Rectal smooth muscle tissue (tissue), 1 donor: ENCODE data around the gene ZNF695.

Source experiments
- H3K27ac ChIP-seq: one replicate; pipeline ENCODE4 v1.7.0; 2013; ENCODE audit warnings: low read depth, low read length, inconsistent platforms
- H3K27me3 ChIP-seq: one replicate; pipeline ENCODE4 v1.7.0; 2013; ENCODE audit warnings: low read length; ENCODE audit not compliant: control insufficient read depth, insufficient read depth
- H3K36me3 ChIP-seq: one replicate; pipeline ENCODE4 v1.7.0; 2013; ENCODE audit warnings: low read length; ENCODE audit not compliant: control insufficient read depth, insufficient read depth
- H3K4me1 ChIP-seq: one replicate; pipeline ENCODE4 v1.7.0; 2013; ENCODE audit warnings: low read length; ENCODE audit not compliant: control insufficient read depth, insufficient read depth
- H3K4me3 ChIP-seq: one replicate; pipeline ENCODE4 v1.7.0; 2013; ENCODE audit warnings: low read length
- H3K9ac ChIP-seq: one replicate; pipeline ENCODE4 v1.7.0; 2013; ENCODE audit warnings: low read length

The ZNF695 gene

DNA sequence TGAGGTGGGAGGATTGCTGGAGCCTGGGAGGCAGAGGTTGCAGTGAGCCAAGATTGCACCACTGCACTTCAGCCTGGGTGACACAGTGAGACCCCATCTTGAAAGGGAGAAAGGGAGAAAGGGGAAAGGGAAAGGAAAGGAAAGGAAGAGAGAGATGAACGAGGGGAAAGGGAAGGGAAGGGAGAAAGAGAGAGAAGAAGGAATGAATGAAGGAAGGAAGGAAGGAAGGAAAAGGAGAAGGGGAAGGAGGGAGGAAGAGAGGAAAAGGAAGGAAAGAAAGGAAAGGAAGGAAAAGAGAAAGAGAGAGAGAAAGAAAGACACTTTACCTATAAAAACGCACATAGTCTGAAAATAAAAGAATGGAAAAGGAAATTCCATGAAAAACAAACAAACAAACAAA is 18.0 kb downstream of the ZNF695 start:
- Histone ChIP-seq H3K4me3 (no peak overlapping the region), H3K27me3 (no peaks in the 10 kb centered on the region), H3K4me1 (no peaks in the 10 kb centered on the region), H3K36me3 (no peaks in the 10 kb centered on the region), H3K27ac (no peak overlapping the region), H3K9ac (no peak overlapping the region)

DNA sequence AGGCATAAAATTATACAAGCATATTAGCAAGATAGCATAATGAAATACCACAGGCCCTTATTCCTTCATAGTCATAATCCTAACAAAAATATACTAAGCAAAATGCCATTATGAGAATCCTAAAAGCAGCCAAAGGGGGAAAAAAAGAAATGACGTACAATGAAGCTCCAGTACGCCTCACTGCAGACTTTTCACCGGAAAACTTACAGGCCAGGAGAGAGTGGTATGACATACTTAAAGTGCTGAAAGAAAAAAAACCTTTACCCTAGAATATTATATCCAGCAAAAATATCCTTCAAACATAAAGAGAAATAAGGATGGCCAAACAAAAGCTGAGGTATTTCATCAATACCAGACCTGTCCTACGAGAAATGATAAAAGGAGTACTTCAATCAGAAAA is 19.5 kb downstream of the ZNF695 start:
- H3K9ac ChIP-seq = no peak overlapping the region
- H3K4me3 ChIP-seq = no peak overlapping the region
- no peak overlapping the region for H3K27ac ChIP-seq
- H3K4me1 ChIP-seq = no peaks in the 10 kb centered on the region
- no peaks in the 10 kb centered on the region for H3K36me3 ChIP-seq
- H3K27me3 ChIP-seq = no peaks in the 10 kb centered on the region

DNA sequence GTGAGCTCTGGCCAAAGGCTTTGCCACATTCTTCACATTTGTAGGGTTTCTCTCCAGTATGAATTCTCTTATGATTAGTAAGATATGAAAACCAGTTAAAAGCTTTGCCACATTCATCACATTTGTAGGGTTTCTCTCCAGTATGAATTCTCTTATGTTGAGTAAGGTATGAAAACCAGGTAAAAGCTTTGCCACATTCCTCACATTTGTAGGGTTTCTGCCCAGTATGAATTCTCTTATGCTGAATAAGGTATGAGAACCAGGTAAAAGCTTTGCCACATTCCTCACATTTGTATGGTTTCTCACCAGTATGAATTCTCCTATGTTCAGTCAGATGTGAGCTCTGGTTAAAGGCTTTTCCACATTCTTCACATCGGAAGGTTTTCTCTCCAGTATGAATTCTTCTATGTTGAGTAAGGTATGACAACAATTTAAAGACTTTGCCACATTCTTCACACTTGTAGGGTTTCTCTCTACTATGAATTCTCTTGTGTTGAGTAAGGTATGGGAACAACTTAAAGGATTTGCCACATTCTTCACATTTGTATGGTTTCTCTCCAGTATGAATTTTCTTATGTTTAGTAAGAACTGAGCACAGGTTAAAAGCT is 20.7 kb downstream of the ZNF695 start:
- Histone ChIP-seq H3K36me3 (no peaks in the 10 kb centered on the region), H3K4me3 (no peak overlapping the region), H3K9ac (no peak overlapping the region), H3K27ac (no peak overlapping the region), H3K27me3 (no peaks in the 10 kb centered on the region), H3K4me1 (no peaks in the 10 kb centered on the region)

DNA sequence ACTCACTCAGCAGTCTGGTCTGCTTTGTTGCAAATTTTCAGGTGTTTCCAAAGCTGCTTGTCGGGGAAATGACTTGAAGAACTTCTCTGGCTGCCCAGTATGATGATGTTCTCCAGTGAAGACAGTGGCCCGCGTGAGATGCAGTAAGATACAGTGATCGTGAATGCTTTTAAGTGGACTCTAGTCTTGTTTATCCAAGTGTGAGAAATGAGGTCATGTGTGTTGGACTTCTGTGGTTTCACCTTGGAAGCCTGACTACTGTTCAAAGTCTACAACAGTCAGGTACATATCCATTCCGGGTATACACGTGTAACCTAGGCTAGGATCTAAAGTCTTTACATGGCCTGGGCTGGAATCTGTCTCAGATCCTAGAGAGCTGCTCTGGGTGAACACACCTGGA is 29.1 kb downstream of the ZNF695 start:
- H3K36me3 ChIP-seq = no peaks in the 10 kb centered on the region
- H3K27ac ChIP-seq = no peak overlapping the region
- no peak overlapping the region for H3K9ac ChIP-seq
- no peaks in the 10 kb centered on the region for H3K27me3 ChIP-seq
- no peaks in the 10 kb centered on the region for H3K4me1 ChIP-seq
- H3K4me3 ChIP-seq = no peak overlapping the region

DNA sequence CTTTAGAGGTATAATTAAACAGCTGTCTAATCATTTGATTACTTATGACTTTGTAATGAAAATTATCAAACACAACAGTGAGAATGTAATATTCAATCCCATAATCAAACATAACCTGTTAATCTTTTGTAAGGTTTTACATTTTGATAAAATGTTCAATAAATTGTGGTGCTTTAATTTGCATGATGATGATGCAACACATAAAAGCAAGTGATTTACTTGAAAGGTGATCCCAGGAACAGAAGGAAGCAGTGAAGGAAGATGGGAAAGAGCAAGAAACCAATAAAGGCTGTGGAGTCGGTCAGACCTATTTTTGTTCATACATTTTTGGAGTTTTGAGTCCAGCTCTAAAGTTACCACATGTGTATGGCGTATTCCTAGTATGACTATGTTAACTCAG is 29.6 kb downstream of the ZNF695 start:
- no peak overlapping the region for H3K4me3 ChIP-seq
- H3K4me1 ChIP-seq = no peaks in the 10 kb centered on the region
- no peak overlapping the region for H3K27ac ChIP-seq
- H3K27me3 ChIP-seq = no peaks in the 10 kb centered on the region
- H3K36me3 ChIP-seq = no peaks in the 10 kb centered on the region
- H3K9ac ChIP-seq = no peak overlapping the region

DNA sequence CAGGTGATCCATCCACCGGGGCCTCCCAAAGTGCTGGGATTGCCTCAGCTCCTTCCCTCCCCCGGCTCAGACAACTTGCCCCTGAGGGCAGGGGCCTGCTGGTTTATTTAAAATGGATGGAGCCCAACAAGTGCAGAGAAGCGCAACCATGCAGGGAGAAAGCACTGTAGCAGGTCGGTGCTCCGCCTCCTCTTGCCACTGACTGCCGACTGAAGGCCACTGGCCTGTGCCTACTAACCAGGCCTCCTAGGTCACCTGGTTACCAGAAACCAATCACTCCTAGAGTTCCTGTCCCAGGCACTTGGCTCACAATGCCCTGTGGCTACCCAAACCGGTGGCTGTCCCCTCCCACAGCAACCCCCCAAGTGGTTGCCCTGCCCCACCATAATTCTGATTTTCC is 35.9 kb downstream of the ZNF695 start:
- no peaks in the 10 kb centered on the region for H3K4me1 ChIP-seq
- no peak overlapping the region for H3K9ac ChIP-seq
- H3K27me3 ChIP-seq = no peaks in the 10 kb centered on the region
- H3K4me3 ChIP-seq = no peak overlapping the region
- no peak overlapping the region for H3K27ac ChIP-seq
- H3K36me3 ChIP-seq = no peaks in the 10 kb centered on the region

DNA sequence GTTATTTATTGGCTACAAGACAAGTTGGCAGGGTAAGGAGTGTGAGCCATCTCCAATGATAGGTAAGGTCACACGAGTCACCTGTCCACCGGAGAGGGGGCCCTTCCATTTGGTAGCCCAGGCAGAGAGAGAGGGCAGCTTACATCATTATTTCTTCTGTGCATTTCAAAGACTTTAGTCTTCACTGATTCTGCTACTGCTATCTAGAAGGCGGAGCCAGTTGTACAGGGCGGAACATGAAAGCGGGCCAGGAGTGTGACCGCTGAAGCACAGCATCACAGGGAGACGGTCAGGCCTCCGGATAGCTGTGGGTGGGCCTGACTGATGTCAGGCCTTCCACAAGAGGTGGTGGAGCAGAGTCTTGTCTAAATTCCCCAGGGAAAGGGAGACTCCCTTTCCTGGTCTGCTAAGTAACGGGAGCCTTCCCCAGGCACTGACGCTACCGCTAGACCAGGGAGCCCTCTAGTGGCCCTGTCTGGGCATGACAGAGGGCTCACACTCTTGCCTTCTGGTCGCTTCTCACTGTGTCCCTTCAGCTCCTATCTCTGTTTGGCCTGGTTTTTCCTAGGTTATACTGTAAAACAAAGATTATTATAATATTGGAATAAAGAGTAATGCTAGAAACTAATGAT is 36.7 kb downstream of the ZNF695 start:
- no peak overlapping the region for H3K4me3 ChIP-seq
- no peak overlapping the region for H3K27ac ChIP-seq
- no peaks in the 10 kb centered on the region for H3K27me3 ChIP-seq
- H3K4me1 ChIP-seq = no peaks in the 10 kb centered on the region
- H3K36me3 ChIP-seq = no peaks in the 10 kb centered on the region
- no peak overlapping the region for H3K9ac ChIP-seq

DNA sequence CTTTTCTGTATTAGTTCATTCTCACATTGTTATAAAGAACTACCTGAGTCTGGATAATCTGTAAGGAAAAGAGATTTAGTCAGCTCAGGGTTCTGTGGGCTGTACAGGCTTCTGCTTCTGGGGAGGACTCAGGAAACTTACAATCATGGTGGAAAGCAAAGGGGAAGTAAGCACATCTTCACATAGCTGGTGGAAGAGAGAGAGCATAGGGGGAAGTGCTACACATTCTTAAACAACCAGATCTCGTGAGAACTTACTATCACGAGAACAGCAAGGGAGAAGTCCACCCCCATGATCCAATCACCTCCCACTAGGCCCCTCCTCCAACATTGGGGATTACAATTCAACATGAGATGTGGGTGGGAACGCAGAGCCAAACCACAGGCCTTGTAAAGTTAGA is 38.2 kb downstream of the ZNF695 start:
- Histone ChIP-seq H3K4me1 (no peaks in the 10 kb centered on the region), H3K27ac (no peak overlapping the region), H3K36me3 (no peaks in the 10 kb centered on the region), H3K27me3 (no peaks in the 10 kb centered on the region), H3K9ac (no peak overlapping the region), H3K4me3 (no peak overlapping the region)

DNA sequence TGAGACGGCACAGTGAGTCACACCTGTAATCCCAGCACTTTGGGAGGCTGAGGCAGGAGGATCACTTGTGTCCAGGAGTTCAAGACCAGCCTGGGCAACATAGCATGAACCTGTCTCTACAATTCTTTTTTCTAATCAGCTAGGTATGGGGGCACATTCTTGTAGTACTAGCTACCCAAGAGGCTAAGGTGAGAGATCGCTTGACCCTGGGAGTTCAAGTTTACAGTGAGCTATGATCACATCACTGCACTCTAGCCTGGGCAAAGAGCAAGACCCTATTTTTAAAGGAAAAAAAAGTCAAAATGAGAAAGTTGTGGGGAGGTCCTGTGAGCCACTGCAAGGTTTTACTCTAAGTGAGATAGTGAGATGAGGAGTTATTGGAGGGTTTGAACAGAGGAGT is 41.4 kb downstream of the ZNF695 start:
- Histone ChIP-seq H3K27me3 (no peaks in the 10 kb centered on the region), H3K4me1 (no peaks in the 10 kb centered on the region), H3K4me3 (no peak overlapping the region), H3K36me3 (no peaks in the 10 kb centered on the region), H3K27ac (no peak overlapping the region), H3K9ac (no peak overlapping the region)

DNA sequence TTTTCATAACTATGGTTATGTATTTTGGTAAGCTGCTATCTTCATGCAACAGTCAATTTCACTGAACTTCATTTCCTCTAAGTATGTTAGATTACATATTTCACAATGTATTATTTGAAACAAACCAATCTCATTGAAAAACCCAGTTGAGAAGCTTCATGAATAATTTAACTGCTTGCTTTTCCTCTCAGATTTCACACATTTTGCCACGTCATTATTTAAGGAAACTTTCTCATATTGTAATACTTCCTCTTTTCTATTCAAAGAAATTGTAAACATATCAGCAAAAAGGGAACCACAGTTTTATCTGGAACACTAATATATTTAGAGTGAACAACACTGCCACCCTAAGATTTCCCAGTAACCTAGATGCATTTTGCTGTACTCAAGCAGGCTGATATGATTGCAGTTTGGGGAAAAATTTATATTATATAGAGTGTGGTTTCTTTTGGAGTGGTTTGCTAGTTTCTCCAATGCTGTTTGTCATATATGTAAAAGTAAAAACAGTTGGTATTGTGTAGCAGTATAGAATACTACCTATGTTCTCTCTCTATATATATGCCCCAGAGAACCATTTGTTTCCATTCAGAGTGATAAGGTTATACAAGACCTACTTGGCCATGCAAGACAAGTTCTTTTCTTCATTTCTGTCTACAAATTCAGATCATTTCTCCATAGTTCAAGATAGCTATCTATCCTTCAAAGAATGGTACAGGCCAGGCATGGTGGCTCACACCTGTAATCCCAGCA is 47.7 kb downstream of the ZNF695 start:
- Histone ChIP-seq H3K27me3 (no peaks in the 10 kb centered on the region), H3K36me3 (no peaks in the 10 kb centered on the region), H3K27ac (no peak overlapping the region), H3K4me3 (no peak overlapping the region), H3K9ac (no peak overlapping the region), H3K4me1 (no peaks in the 10 kb centered on the region)

DNA sequence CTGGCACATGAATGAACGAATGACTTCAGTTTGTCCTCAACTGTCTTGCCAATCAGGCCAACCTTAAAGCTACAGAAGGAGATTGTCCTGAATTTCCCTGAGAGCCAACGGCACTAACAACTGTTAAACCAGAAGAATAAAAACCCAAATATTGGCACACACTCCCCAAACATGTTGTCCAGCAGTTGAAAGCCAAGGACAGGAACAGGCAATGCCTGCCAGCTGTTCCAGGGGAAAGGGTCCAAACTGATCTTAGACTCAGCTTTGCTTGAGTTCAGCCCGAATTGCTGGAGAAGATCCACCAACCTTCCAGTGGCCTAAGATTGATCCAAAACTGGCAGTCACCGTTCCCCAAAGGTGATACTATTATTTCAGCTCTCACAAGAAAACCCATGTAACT is 53.7 kb downstream of the ZNF695 start:
- no peaks in the 10 kb centered on the region for H3K4me1 ChIP-seq
- no peaks in the 10 kb centered on the region for H3K36me3 ChIP-seq
- H3K4me3 ChIP-seq = no peak overlapping the region
- no peaks in the 10 kb centered on the region for H3K27me3 ChIP-seq
- H3K27ac ChIP-seq = no peak overlapping the region
- H3K9ac ChIP-seq = no peak overlapping the region

DNA sequence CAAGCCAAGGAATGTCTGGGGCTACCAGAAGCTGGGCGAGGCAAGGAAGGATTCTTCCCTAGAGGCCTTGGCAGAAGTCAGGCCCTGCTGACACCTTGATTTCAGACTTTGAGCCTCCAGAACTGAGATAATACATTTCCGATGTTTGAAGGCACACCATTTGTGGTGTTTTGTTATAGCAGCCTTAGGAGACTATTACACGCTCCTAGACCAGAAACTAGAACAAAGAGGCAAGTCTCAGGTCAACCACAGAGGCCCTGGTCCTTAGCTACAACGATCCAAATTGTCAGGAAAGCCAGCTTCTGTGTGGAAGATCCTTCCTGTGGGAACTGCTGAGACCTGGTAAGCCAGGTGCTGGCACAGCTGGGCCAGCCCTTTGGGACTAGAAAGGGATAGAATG is 56.4 kb downstream of the ZNF695 start:
- Histone ChIP-seq H3K9ac (no peak overlapping the region), H3K4me1 (no peaks in the 10 kb centered on the region), H3K4me3 (no peak overlapping the region), H3K36me3 (no peaks in the 10 kb centered on the region), H3K27ac (no peak overlapping the region), H3K27me3 (no peaks in the 10 kb centered on the region)

DNA sequence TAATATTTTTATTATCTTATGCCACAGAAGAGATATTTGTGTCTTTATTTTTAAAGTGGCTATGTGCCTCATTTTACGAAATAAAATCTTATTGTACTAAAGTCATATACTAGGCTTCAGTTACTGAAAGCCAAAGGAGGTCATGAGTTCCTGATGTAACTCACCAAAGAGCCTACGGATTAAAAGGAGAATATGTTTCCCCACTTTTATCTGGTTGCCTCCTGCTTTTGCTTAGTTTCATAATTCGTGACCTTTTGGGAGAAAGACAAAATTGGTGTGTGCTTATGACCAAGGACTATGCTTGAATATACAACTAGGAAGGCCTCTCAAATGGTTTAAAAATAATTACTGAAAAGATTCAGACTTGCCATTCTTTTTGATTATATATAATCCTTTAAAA is 57.9 kb downstream of the ZNF695 start:
- Histone ChIP-seq H3K27ac (no peak overlapping the region), H3K27me3 (no peaks in the 10 kb centered on the region), H3K4me1 (no peaks in the 10 kb centered on the region)

More for the DNA sequence above, 57.9 kb downstream of the ZNF695 start:
- Histone ChIP-seq H3K36me3 (no peaks in the 10 kb centered on the region), H3K9ac (no peak overlapping the region), H3K4me3 (no peak overlapping the region)
